GM18520 (cell line): ENCODE results near the gene DNAJC6.
"Not testable (repeated sequence)": the region's sequence is repeated elsewhere in the genome, so short reads cannot be mapped to it uniquely, and the experiment has no call there.

ENCODE experiments used
- ATAC-seq: cut with Tn5 transposase; IDR thresholded peaks from one replicate; pipeline ENCODE4 v1.9.1; 2021; ENCODE audit not compliant: unreplicated experiment

Gene DNAJC6

GRCh38 chr1:65425006-65425405 is 115.7 kb downstream of the DNAJC6 start:
- no peak for ATAC-seq

- ATAC-seq: no peak
These were observed 116.4 kb downstream of the DNAJC6 start for GRCh38 chr1:65425697-65426096.

- ATAC-seq: no peak
These were observed 119.7 kb downstream of the DNAJC6 start for GRCh38 chr1:65429078-65429477.

GRCh38 chr1:65429806-65430205 is 120.5 kb downstream of the DNAJC6 start:
- ATAC-seq: no peak

- ATAC-seq: no peak
These were observed 121.9 kb downstream of the DNAJC6 start for GRCh38 chr1:65431111-65431705.

GRCh38 chr1:65432918-65433317 is 123.6 kb downstream of the DNAJC6 start:
- ATAC-seq: no peak

GRCh38 chr1:65434255-65434654 is 124.9 kb downstream of the DNAJC6 start:
- no peak for ATAC-seq

- no peak for ATAC-seq
These were observed 125.4 kb downstream of the DNAJC6 start for GRCh38 chr1:65434760-65435159.

GRCh38 chr1:65435987-65436386 is 126.6 kb downstream of the DNAJC6 start:
- no peak for ATAC-seq

GRCh38 chr1:65437616-65438015 is 128.3 kb downstream of the DNAJC6 start:
- no peak for ATAC-seq

- no peak for ATAC-seq
These were observed 131.1 kb downstream of the DNAJC6 start for GRCh38 chr1:65440322-65440900.

- no peak for ATAC-seq
These were observed 131.6 kb downstream of the DNAJC6 start for GRCh38 chr1:65440915-65441314.

GRCh38 chr1:65441464-65441863 is 132.1 kb downstream of the DNAJC6 start:
- ATAC-seq: no peak

- no peak for ATAC-seq
These were observed 133.1 kb downstream of the DNAJC6 start for GRCh38 chr1:65442442-65442841.

- ATAC-seq: no peak
These were observed 134.3 kb downstream of the DNAJC6 start for GRCh38 chr1:65443647-65444046.

GRCh38 chr1:65444128-65444640 is 134.8 kb downstream of the DNAJC6 start:
- no peak for ATAC-seq

GRCh38 chr1:65445837-65446236 is 136.5 kb downstream of the DNAJC6 start:
- no peak for ATAC-seq

GRCh38 chr1:65449214-65449823 is 140.0 kb downstream of the DNAJC6 start:
- ATAC-seq: no peak

- ATAC-seq: not testable (repeated sequence)
These were observed 146.3 kb downstream of the DNAJC6 start for GRCh38 chr1:65455678-65456077.

- ATAC-seq: no peak
These were observed 147.1 kb downstream of the DNAJC6 start for GRCh38 chr1:65456481-65456880.

GRCh38 chr1:65457868-65458267 is 148.5 kb downstream of the DNAJC6 start:
- ATAC-seq: no peak

GRCh38 chr1:65458730-65459396 is 149.5 kb downstream of the DNAJC6 start:
- peak; percentile 27 for ATAC-seq
